Sigmoid colon (tissue), 7 donors: ENCODE data around the gene MAOA. TPM values are rescaled to one million over a fixed set of nuclear protein-coding genes. Genes with fewer than 3 reads are reported as not detected.

Source experiments
- DNase-seq: peaks from one replicate; pipeline ENCODE4 v3.0.0-alpha.2; 2019
- H3K27ac ChIP-seq, 4 donors: fragments of 200-600 bp; sonication (generic); one replicate each; pipeline ENCODE4 v1.5.1; 2016 to 2019; ENCODE audit warnings: mild to moderate bottlenecking in 1 of 4
- H3K27me3 ChIP-seq, 3 donors: fragments of 200-600 bp; sonication (generic); one replicate each; pipeline ENCODE4 v1.5.1; 2019; ENCODE audit warnings: mild to moderate bottlenecking in 1 of 3
- H3K36me3 ChIP-seq, 4 donors: fragments of 200-600 bp; sonication (generic); one replicate each; pipeline ENCODE4 v1.5.1; 2016 to 2019
- H3K4me1 ChIP-seq, 4 donors: fragments of 200-600 bp; sonication (generic); one replicate each; pipeline ENCODE4 v1.5.1; 2017 to 2019
- H3K4me3 ChIP-seq, 4 donors: fragments of 200-600 bp; sonication (generic); one replicate each; pipeline ENCODE4 v1.5.1; 2017 to 2019; ENCODE audit warnings: mild to moderate bottlenecking in 2 of 4, moderate library complexity in 1 of 4
- H3K9me3 ChIP-seq, 4 donors: fragments of 200-600 bp in 3 of 4; sonication (generic) in 3 of 4; one replicate each; pipeline versions ENCODE4 v1.5.1 to v1.6.1; 2013 to 2019
- EP300 ChIP-seq, 4 donors: sonication (generic); formaldehyde crosslinking; IDR thresholded peaks; one replicate each; pipeline ENCODE4 v1.6.1; 2017; ENCODE audit warnings: antibody characterized with exemption in 4 of 4
- POLR2A ChIP-seq, 2 donors: fragments of 450-650 bp; IDR thresholded peaks; one replicate each; pipeline ENCODE4 v1.6.1; 2016; ENCODE audit warnings: antibody characterized with exemption in 2 of 2, mild to moderate bottlenecking in 2 of 2, moderate library complexity in 2 of 2
- POLR2AphosphoS5 ChIP-seq, 4 donors: sonication (generic); formaldehyde crosslinking; IDR thresholded peaks; one replicate each; pipeline ENCODE4 v1.6.1; 2017; ENCODE audit warnings: antibody characterized with exemption in 4 of 4
- WGBS, 2 donors: extraction: QIAGEN DNeasy Blood & Tissue Kit; methylation state at CpG; one replicate each; pipeline ENCODE4 v1.1.7; 2013; 5-methylcytosine and 5-hydroxymethylcytosine counted together
- intact Hi-C: fragments of 100-400 bp; cut with DNase I; formaldehyde crosslinking; loops from one replicate; pipeline ENCODE4 v1.15.1; 2023
- polyA plus RNA-seq, 3 donors: library from polyadenylated mRNA; stranded (reverse); fragments of 200-250 nt; gene quantifications; one replicate each; pipeline ENCODE4 v1.2.3, GENCODE V29; 2013
- total RNA-seq, 4 donors: library from RNA; depleted of rRNA; stranded (reverse); fragments of >200 nt; gene quantifications; one replicate each; pipeline ENCODE4 v1.1.0, GENCODE V29; 2016
- TF ChIP-seq, protein P1 (sequence below), 4 experiments: fragments of 450-650 bp in 3 of 4; fragments of 200-600 bp in 1 of 4; IDR thresholded peaks; one replicate each; pipeline ENCODE4 v1.5.1; 2016 to 2019; ENCODE audit warnings: antibody characterized with exemption in 4 of 4, mild to moderate bottlenecking in 3 of 4, moderate library complexity in 2 of 4
- donor health status: healthy with polysubstance abuse.
- donor health status: Bipolar disorder and iron deficiency.
- donor health status: healthy.

Gene MAOA
- total and polyA plus RNA-seq, 7 donors: 116 to 230 (median 180) TPM

DNA sequence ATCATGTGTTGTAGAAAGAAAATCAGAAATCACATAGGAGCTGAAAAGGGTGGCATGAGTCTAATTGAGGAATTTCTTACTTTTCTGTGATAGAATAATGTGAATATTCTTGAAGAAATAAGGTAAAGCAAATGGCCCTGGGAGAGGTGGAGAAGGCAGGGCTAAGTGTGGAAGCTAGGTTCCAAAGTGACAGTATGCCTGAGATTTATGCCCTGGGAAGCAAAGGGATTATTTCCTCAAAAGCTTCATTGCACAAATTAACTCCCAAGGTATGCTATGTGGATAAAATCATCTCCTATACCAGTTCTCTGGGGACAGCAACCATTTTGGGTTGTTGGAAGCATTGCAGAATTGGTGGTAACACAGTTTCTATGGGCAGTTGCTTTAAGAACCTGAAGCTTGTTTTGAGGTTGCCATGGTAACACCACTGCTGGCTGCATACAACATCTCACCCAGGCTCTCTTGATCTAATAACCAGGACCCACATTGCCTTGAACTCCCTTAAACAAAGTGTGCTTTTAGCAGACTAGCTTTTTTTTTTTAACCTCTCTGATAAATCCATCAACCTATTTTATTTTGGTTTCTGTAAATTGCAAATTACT is 21.0 kb downstream of the MAOA start:
- peaks cover 0 to 32% (median 7%) of the 10 kb centered on the region in 4 donors for H3K4me1 ChIP-seq
- intact Hi-C loops: no loop called here
- H3K27ac ChIP-seq: peak overlapping the region in 3 of 4 donors; percentile 6 to 37 (median 20)
- H3K9me3 ChIP-seq: no peaks in the 10 kb centered on the region
- TF ChIP-seq, protein P1, sequence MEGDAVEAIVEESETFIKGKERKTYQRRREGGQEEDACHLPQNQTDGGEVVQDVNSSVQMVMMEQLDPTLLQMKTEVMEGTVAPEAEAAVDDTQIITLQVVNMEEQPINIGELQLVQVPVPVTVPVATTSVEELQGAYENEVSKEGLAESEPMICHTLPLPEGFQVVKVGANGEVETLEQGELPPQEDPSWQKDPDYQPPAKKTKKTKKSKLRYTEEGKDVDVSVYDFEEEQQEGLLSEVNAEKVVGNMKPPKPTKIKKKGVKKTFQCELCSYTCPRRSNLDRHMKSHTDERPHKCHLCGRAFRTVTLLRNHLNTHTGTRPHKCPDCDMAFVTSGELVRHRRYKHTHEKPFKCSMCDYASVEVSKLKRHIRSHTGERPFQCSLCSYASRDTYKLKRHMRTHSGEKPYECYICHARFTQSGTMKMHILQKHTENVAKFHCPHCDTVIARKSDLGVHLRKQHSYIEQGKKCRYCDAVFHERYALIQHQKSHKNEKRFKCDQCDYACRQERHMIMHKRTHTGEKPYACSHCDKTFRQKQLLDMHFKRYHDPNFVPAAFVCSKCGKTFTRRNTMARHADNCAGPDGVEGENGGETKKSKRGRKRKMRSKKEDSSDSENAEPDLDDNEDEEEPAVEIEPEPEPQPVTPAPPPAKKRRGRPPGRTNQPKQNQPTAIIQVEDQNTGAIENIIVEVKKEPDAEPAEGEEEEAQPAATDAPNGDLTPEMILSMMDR (IDR thresholded peaks at IDR 0.05): no peak
- TF ChIP-seq EP300 (IDR thresholded peaks at IDR 0.05) (no peak), POLR2A (IDR thresholded peaks at IDR 0.05) (no peak), POLR2AphosphoS5 (IDR thresholded peaks at IDR 0.05) (no peak)
- DNase-seq: no peak
- H3K27me3 ChIP-seq: peaks cover 0 to 3% (median 0%) of the 10 kb centered on the region in 3 donors
- H3K36me3 ChIP-seq: no peaks in the 10 kb centered on the region
- H3K4me3 ChIP-seq: no peak overlapping the region

DNA sequence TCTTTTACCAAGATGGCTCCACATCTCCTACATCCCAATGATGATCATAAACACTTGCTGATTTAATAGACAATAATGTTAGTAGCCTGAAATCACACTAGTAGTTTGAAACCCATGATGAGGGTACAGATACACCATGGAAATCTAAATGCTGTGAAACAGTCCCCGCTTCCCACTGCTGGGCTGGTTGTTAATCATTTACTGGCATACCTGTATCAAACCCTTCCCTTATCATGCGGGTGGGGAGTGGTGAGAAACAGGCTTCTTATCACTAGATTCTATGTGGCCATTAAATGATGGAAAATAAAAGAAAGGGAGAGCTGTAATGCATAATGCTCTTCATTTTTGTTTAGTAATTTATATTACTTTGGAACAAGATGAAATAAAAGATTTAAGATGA is 21.9 kb downstream of the MAOA start:
- H3K4me3 ChIP-seq: no peak overlapping the region
- no peak for DNase-seq
- H3K4me1 ChIP-seq: peaks cover 0 to 37% (median 7%) of the 10 kb centered on the region in 4 donors
- H3K27me3 ChIP-seq: peaks cover 0 to 3% (median 0%) of the 10 kb centered on the region in 3 donors
- no peaks in the 10 kb centered on the region for H3K36me3 ChIP-seq
- WGBS, 2 donors: 25 to 73% methylated on average over 2 of the region's 2 CpGs
- no peak for TF ChIP-seq POLR2AphosphoS5 (IDR thresholded peaks at IDR 0.05)
- TF ChIP-seq, protein P1 (IDR thresholded peaks at IDR 0.05): no peak
- no peak for TF ChIP-seq POLR2A (IDR thresholded peaks at IDR 0.05)
- TF ChIP-seq EP300 (IDR thresholded peaks at IDR 0.05): no peak
- intact Hi-C loops: no loop called here
- peak overlapping the region in 1 of 4 donors; percentile 6 for H3K27ac ChIP-seq
- H3K9me3 ChIP-seq: no peaks in the 10 kb centered on the region

DNA sequence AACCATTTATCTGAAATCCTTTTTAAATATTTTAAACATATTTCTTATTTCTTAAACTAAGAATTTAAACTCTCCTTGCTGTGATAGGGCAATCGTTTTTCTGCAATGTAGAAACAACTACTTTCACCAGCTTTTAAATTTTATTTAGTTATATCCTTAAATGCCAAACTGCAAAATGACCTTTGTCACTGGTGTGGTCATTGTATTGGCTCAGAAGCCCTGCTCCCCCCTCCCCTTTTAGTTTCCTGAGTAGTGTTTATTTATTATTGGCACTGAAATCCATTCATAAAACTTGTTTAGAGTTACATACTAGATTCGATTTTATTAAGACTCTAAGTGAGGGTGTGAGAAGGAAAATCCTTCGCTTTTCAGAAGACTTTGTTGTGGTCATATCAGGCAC is 23.0 kb downstream of the MAOA start:
- H3K9me3 ChIP-seq: no peaks in the 10 kb centered on the region
- no peaks in the 10 kb centered on the region for H3K36me3 ChIP-seq
- H3K27ac ChIP-seq: peak overlapping the region in 2 of 4 donors; percentile 10 to 37
- H3K27me3 ChIP-seq: peaks cover 0 to 3% (median 0%) of the 10 kb centered on the region in 3 donors
- TF ChIP-seq, protein P1 (IDR thresholded peaks at IDR 0.05): no peak
- DNase-seq: no peak
- H3K4me3 ChIP-seq: no peak overlapping the region
- H3K4me1 ChIP-seq: peaks cover 0 to 44% (median 7%) of the 10 kb centered on the region in 4 donors
- 14 to 68% methylated on average over 3 of the region's 3 CpGs for WGBS, 2 donors
- intact Hi-C loops: no loop called here

DNA sequence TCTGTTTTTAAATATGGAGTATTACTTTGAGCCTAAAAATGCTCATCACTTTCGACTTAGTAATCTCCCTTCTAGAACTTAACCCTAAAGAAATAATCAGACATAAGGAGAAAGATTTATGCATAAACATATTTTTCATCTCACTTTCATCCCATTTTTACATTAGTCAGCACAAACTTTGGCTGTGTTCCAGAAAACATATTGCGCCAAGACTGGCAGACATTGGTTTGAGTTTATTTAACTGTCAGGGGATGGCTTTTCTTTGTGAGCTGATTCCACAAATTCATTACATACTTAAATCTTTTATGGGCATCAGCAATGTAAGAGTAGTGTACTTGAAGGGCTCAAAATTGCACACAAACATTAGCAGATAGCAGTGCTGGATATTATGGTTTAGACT is 23.7 kb downstream of the MAOA start:
- peaks cover 0 to 45% (median 7%) of the 10 kb centered on the region in 4 donors for H3K4me1 ChIP-seq
- WGBS, 2 donors: 35 to 58% methylated on average over 2 of the region's 2 CpGs
- no peak overlapping the region for H3K4me3 ChIP-seq
- H3K27me3 ChIP-seq: peaks cover 0 to 3% (median 0%) of the 10 kb centered on the region in 3 donors
- peak overlapping the region in 2 of 4 donors; percentile 37 for H3K27ac ChIP-seq
- TF ChIP-seq POLR2A (IDR thresholded peaks at IDR 0.05) (no peak), EP300 (IDR thresholded peaks at IDR 0.05) (no peak), POLR2AphosphoS5 (IDR thresholded peaks at IDR 0.05) (no peak)
- TF ChIP-seq, protein P1 (IDR thresholded peaks at IDR 0.05): no peak
- no peak for DNase-seq
- no peaks in the 10 kb centered on the region for H3K9me3 ChIP-seq
- intact Hi-C loops: no loop called here
- no peaks in the 10 kb centered on the region for H3K36me3 ChIP-seq

DNA sequence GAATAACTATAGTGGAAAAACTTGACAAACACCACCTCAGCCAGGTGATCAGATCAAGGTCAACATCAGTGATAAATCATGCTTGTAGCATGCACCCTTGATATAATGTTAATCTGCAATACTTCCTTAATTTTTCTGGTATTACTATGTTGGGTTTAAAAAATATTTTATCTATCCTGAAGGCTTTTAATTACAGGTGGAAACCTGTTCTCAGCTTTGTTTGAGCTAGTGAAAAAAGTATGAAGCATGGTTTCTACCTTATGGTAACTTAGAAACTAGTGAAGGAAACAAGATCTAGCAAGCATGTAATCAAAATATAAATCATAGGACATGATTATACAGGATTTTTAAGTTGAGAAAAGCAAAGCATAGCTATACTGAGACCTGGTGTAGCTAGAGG is 26.6 kb downstream of the MAOA start:
- TF ChIP-seq, protein P1 (IDR thresholded peaks at IDR 0.05): no peak
- no peak for TF ChIP-seq POLR2A (IDR thresholded peaks at IDR 0.05)
- TF ChIP-seq POLR2AphosphoS5 (IDR thresholded peaks at IDR 0.05): no peak
- no peak for TF ChIP-seq EP300 (IDR thresholded peaks at IDR 0.05)
- Histone ChIP-seq H3K27me3 (peaks cover 0 to 3% (median 0%) of the 10 kb centered on the region in 3 donors), H3K4me3 (no peak overlapping the region), H3K27ac (no peak overlapping the region), H3K36me3 (peaks cover 0 to 5% (median 0%) of the 10 kb centered on the region in 4 donors), H3K4me1 (peaks cover 0 to 30% (median under 1%) of the 10 kb centered on the region in 4 donors), H3K9me3 (no peaks in the 10 kb centered on the region)
- intact Hi-C loops: no loop called here
- no peak for DNase-seq
